Activated CD4-positive, alpha-beta T cell treated with anti-CD3 and anti-CD28 coated beads, Interleukin-2, amount 50 U/mL, for 16 hours (primary cell): ENCODE data around the gene PABPN1L.
"Not testable (repeated sequence)": the region's sequence is repeated elsewhere in the genome, so short reads cannot be mapped to it uniquely, and the experiment has no call there.

Experiments
- DNase-seq: peaks from one replicate; pipeline ENCODE4 v3.0.0-alpha.2; 2020

Gene PABPN1L

DNA sequence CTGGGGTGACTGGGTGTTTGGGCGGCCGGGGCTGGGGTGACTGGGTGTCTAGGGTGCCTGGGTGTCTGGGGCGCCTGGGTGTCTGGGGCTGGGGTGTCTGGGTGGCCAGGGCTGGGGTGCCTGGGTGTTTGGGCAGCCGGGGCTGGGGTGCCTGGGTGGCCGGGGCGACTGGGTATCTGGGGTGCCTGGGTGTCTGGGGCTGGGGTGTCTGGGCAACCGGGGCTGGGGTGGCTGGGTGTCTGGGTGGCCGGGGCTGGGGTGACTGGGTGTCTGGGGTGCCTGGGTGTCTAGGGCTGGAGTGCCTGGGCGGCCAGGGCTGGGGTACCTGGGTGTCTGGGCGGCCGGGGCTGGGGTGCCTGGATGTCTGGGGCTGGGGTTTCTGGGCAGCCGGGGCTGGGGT, 41.3 kb downstream of the PABPN1L start:
- no peak for DNase-seq

- DNase-seq: no peak
Observed at GRCh38 chr16:88824256-88825077, 42.0 kb downstream of the PABPN1L start.

- DNase-seq: not testable (repeated sequence)
Observed at GRCh38 chr16:88823646-88824045, 42.8 kb downstream of the PABPN1L start.

- DNase-seq: no peak
Observed at GRCh38 chr16:88822281-88823040, 44.0 kb downstream of the PABPN1L start.

- no peak for DNase-seq
Observed at GRCh38 chr16:88821168-88821850, 45.2 kb downstream of the PABPN1L start.

GRCh38 chr16:88820385-88821025, 46.0 kb downstream of the PABPN1L start:
- no peak for DNase-seq

GRCh38 chr16:88819126-88819525, 47.3 kb downstream of the PABPN1L start:
- no peak for DNase-seq

- no peak for DNase-seq
Observed at GRCh38 chr16:88818575-88818874, 47.9 kb downstream of the PABPN1L start.

- no peak for DNase-seq
Observed at GRCh38 chr16:88817785-88818574, 48.5 kb downstream of the PABPN1L start.

- no peak for DNase-seq
Observed at GRCh38 chr16:88816736-88817535, 49.5 kb downstream of the PABPN1L start.

DNA sequence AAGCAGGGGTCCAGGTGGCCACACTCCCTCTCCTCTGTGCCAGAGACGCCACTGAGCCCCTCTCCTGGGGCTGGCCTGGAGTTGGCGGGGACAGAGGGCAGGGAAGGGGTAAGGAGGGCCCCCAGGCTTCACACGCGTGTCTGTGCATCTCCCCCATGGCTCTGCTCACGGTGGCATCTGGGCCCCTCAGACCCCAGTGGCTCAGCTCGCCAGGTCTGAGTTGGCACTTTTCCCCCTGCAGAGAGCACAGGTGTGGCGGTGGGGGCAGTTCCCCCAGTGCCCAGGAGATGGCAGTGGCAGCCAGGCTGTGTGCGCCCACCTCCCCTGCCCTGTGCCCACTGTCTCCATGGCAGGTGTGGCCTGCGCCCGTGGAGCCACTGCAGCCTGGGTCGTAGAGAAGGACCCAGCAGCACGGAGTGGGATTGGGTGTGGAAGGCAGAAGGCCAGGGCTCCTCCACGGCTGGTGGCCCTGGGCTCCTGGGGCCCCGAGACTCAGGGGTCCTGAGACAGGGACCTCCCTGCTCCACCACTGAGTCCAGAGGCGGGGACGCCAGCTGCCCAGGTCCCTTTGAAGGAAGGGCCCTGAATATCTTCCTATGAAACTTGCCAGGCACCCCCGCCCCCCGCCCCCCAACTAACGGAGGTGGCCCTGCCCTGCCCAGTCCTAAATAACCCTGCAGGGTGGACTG, 50.4 kb downstream of the PABPN1L start:
- peak; percentile 58 for DNase-seq

DNA sequence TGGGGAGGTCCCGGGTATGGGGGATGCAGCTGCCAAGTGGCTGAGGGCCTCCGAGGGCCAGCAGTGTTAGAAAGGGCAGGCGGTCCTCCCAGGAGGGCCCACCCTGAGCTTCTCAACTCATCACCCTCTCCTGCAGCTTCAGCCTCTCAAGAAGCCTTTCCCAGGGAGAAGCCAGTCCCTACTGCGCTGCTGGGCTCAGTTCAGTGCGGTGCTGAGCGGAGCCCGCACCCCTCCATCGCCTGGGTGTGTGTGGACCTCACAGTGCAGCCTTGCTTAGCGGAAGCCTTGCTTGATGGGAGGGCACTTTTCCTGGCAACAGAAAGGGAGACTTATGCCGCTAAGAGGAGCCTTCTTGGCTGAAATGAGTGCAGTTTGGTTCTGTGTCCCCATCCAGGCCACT, 51.2 kb downstream of the PABPN1L start:
- DNase-seq: no peak

DNA sequence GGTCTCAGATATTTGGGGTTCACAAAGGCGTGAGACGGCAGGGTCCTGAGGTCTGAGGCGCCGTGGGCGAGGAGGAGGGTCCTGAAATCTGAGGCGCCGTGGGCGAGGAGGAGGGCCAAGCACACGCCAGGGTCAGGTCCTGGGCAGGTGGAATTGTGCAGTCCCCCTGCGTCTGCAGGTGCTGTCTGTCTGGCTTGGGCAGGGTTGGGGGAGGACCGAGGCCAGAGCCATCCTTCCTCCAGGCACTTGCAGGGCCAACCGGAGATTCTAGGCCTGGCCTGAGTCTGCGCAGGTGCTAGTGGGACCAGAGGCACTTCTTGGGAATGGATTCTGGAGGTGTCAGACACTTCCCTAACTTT, 52.3 kb downstream of the PABPN1L start:
- no peak for DNase-seq
